Smooth muscle cell of the coronary artery (primary cell): Measurements from ENCODE around the gene CDY2B. TPM values are rescaled to one million over a fixed set of nuclear protein-coding genes. Genes with fewer than 3 reads are reported as not detected.

Experiments
- total RNA-seq: library from RNA; depleted of rRNA; stranded (reverse); fragments of >200 nt; gene quantifications from 2 replicates; pipeline ENCODE4 v1.2.3, GENCODE V29; 2014; ENCODE audit warnings: low replicate concordance

CDY2B gene, protein sequence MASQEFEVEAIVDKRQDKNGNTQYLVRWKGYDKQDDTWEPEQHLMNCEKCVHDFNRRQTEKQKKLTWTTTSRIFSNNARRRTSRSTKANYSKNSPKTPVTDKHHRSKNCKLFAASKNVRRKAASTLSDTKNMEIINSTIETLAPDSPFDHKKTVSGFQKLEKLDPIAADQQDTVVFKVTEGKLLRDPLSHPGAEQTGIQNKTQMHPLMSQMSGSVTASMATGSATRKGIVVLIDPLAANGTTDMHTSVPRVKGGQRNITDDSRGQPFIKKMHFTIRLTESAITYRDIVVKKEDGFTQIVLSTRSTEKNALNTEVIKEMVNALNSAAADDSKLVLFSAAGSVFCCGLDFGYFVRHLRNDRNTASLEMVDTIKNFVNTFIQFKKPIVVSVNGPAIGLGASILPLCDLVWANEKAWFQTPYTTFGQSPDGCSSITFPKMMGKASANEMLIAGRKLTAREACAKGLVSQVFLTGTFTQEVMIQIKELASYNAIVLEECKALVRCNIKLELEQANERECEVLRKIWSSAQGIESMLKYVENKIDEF
- not detected in 2 replicates for total RNA-seq

DNA sequence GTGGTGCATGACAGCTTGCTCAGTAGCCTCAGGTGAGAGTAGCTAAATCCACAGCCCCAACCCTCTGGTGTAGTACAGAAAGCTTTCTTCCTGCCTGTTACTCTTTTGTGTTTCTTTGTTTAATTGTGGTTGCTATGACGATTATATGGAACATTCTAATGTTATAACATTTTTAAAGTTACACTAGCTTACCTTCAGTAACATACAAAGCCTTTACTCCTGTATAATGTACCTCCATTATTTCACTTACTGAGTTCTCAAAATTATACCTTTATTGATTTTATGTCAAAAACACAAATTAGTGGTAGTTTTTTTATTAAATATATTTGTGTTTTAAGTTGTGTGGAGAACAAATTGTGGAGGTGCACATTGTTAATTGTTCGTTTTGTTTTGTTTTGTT is at the start of gene CDY2B:
TSS of gene CDY2B (minus strand) at position 101 of the 400 bp plus-strand sequence. CDS start 328 bp downstream, outside the sequence.

Other genes with a start within 250 kb of the CDY2B start
- not detected in 2 replicates for gene CDY2A, start 145.6 kb upstream of the CDY2B start, total RNA-seq